ENCODE data around the gene PARVB. TPM values are rescaled to one million over a fixed set of nuclear protein-coding genes. Genes with fewer than 3 reads are reported as not detected.

The PARVB gene
- total and polyA plus RNA-seq, 9 of the 15 experiments (the other 6 are each of a cell fraction or from before 2014, with no cell fraction given) = 1.1 to 59.2 (median 29.2) TPM

GRCh38 chr22:43978558-43978957, 45.5 kb upstream of the PARVB start (continued):
- TF ChIP-seq WHSC1 (IDR thresholded peaks at IDR 0.05; ENCODE audit: low read length) = no peak

- no peaks in the 10 kb centered on the region for H3K79me2 ChIP-seq (ENCODE audit: control insufficient read depth, insufficient read depth, low read length)
- ATAC-seq = no peak
- H2AFZ ChIP-seq (ENCODE audit: low read depth, low read length) = no peak overlapping the region
- H3K4me1 ChIP-seq (replicated peaks in 1 of 2; ENCODE audit: control insufficient read depth in 2 of 2, insufficient read depth in 2 of 2, low read length in 2 of 2) = peaks cover 0 to 7% of the 10 kb centered on the region in 2 experiments; a peak in 2 of 5 replicates
- DNase-seq (ENCODE audit: extremely low read depth in 1 of 4, low spot score in 3 of 4) = no peak
- no peak overlapping the region for H3K4me2 ChIP-seq (ENCODE audit: insufficient read depth, low read length)
- WGBS (ENCODE audit: insufficient coverage, low coverage, missing lambda C conversion rate) = 95% methylated on average over 4 of the region's 7 CpGs
- peaks cover 71% of the 10 kb centered on the region for H3K36me3 ChIP-seq (ENCODE audit: control insufficient read depth, insufficient read depth, low read length)
- no peak overlapping the region for H3K4me3 ChIP-seq
- in situ Hi-C loops (cut with MboI) = no loop called here
- H4K20me1 ChIP-seq (replicated peaks; ENCODE audit: control insufficient read depth, insufficient read depth, low read length) = no peaks in the 10 kb centered on the region
- H3K9me1 ChIP-seq (ENCODE audit: control insufficient read depth, insufficient read depth, low read length) = no peaks in the 10 kb centered on the region
- intact Hi-C loops (cut with micrococcal nuclease) = no loop called here
- ChIA-PET POLR2A (interaction anchor here (0.6 kb wide), 1 partner anchor 260 kb away, joined by 3 read pairs; no protein-coding TSS in a partner anchor), CTCF (ENCODE audit: low intra/inter-chr PET ratio) (no interaction called here)
- FAIRE-seq = no peak
- TF ChIP-seq ZNF444 (CRISPR knock-in tag; IDR thresholded peaks at IDR 0.05) (no peak), SMARCC2 (IDR thresholded peaks at IDR 0.05; ENCODE audit: low read depth) (no peak), ZFP91 (CRISPR knock-in tag; IDR thresholded peaks at IDR 0.05) (no peak)
- no peaks in the 10 kb centered on the region for H3K27me3 ChIP-seq (ENCODE audit: control insufficient read depth in 2 of 2, insufficient read depth in 2 of 2, low read length in 2 of 2)
- no peaks in the 10 kb centered on the region for H3K9me3 ChIP-seq (replicated peaks; ENCODE audit: control insufficient read depth, insufficient read depth, low read depth, low read length)
- no peak overlapping the region for H3K27ac ChIP-seq (ENCODE audit: extremely low read depth, low read depth, low read length)
- BruUV-seq (replicated peaks) = no TSS peak
- H3K9ac ChIP-seq (ENCODE audit: insufficient read depth in 1 of 2, low read depth in 2 of 2, low read length in 2 of 2) = no peak overlapping the region
Observed at GRCh38 chr22:43980579-43980978, 43.5 kb upstream of the PARVB start.
